Mononuclear cell (primary cell): ENCODE results near the gene SPATA31C1. TPM values are rescaled to one million over a fixed set of nuclear protein-coding genes. Genes with fewer than 3 reads are reported as not detected.
"Not testable (repeated sequence)": the region's sequence is repeated elsewhere in the genome, so short reads cannot be mapped to it uniquely, and the experiment has no call there.

Source experiments
- H3K27me3 ChIP-seq: 2 replicates; pipeline ENCODE4 v1.6.0; 2011; ENCODE audit warnings: low read length, control low read depth; ENCODE audit not compliant: insufficient read depth
- H3K4me1 ChIP-seq: 2 replicates; pipeline ENCODE4 v1.5.1; 2011; ENCODE audit warnings: mild to moderate bottlenecking, low read length, control low read depth; ENCODE audit not compliant: insufficient read depth
- H3K4me3 ChIP-seq: 2 replicates; pipeline ENCODE4 v1.5.1; 2011; ENCODE audit warnings: mild to moderate bottlenecking, low read length, moderate library complexity
- H3K9me3 ChIP-seq: 2 replicates; pipeline ENCODE4 v1.5.1; 2011; ENCODE audit warnings: low read depth, mild to moderate bottlenecking, control low read depth, low read length
- total RNA-seq: library from RNA; depleted of rRNA; stranded (reverse); fragments of >200 nt; gene quantifications from one replicate; pipeline ENCODE4 v1.2.3, GENCODE V29; 2012

Gene SPATA31C1
- total RNA-seq: not detected

DNA sequence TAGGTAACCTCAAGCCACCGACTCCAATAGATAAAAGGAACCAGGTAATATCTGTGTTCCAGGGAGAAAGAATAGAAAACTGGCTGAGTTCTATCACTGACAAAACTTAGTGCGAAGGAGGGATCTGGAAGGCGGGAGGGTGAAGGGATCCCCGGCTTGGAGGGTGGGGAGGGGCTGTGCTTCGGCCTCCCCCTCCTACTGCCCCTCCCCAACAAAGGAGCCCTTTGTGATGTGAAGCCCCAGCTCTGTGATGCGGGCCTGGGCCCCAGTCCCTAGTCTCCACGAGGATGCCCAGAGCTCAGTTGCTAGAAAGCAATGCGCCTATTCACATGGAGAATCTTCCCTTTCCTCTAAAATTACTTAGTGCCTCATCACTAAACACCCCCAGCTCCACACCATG is at the start of gene SPATA31C1:
SPATA31C1 (plus strand) TSS at position 301 of the 400 bp plus-strand sequence.
- not testable (repeated sequence) for H3K9me3 ChIP-seq, H3K4me3 ChIP-seq, H3K27me3 ChIP-seq, H3K4me1 ChIP-seq

DNA sequence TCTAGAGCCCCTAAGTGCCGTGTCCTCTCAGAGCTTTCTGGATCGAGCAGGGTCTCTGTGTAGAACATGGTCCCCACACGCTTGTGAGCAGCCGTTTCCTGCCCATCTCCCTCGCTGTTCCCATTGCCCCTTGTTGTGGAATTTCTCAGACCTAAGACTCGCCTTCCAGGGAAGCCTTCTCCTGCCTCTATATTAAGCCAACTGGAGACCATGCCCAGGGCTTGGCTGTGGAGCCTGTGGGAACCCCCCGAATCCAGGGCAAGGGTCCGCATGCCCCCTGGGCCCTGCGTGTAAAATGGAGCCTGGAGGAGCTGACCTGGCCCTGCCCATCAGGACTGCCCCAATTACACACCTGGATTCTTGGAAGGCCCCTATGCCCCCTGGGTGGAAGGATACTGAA is 49.6 kb upstream of the SPATA31C1 start:
- no peaks in the 10 kb centered on the region for H3K4me1 ChIP-seq
- H3K27me3 ChIP-seq: no peaks in the 10 kb centered on the region
- H3K9me3 ChIP-seq: no peaks in the 10 kb centered on the region
- no peak overlapping the region for H3K4me3 ChIP-seq

DNA sequence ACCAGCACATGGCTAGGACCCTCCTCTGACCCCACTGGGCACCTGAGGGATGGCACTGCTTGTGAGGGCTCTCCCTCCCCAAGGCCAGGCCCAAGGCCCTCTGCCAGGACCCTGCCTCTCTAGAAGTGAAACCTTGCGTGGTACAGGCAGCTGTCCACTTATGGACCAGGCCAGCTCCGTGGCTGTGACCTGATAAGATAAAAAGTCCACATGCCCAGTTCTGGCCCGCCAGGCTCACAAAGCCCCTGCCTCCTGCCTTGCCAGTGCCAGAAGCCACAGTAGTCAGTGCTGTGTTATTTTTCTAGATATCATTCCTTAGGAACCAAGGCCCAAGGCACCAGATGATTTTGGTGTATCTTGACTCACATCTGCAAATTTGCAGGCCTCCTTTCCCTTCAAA is 49.1 kb upstream of the SPATA31C1 start:
- no peaks in the 10 kb centered on the region for H3K27me3 ChIP-seq
- no peaks in the 10 kb centered on the region for H3K9me3 ChIP-seq
- no peaks in the 10 kb centered on the region for H3K4me1 ChIP-seq
- H3K4me3 ChIP-seq: no peak overlapping the region

DNA sequence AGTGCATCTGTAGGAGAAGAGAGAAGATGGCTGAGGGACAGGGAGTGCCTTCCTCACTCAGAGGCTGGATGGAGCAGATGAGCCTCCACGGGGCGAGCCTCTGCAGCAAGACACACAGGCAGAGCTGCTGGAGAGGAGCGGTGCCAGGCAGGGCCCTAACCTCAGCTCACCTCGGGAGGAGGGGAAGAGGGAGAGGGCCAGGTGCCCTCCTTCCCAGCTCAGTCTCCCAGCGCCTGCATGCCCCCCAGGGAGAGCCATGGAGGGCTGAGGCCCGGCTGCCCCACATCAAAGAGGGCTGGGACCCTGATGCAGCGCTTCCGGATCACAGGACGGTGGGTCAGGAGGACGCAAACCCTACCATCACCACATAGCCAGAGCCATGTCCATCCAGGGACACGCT is 48.7 kb upstream of the SPATA31C1 start:
- H3K4me3 ChIP-seq: no peak overlapping the region
- no peaks in the 10 kb centered on the region for H3K27me3 ChIP-seq
- H3K4me1 ChIP-seq: no peaks in the 10 kb centered on the region
- no peaks in the 10 kb centered on the region for H3K9me3 ChIP-seq

DNA sequence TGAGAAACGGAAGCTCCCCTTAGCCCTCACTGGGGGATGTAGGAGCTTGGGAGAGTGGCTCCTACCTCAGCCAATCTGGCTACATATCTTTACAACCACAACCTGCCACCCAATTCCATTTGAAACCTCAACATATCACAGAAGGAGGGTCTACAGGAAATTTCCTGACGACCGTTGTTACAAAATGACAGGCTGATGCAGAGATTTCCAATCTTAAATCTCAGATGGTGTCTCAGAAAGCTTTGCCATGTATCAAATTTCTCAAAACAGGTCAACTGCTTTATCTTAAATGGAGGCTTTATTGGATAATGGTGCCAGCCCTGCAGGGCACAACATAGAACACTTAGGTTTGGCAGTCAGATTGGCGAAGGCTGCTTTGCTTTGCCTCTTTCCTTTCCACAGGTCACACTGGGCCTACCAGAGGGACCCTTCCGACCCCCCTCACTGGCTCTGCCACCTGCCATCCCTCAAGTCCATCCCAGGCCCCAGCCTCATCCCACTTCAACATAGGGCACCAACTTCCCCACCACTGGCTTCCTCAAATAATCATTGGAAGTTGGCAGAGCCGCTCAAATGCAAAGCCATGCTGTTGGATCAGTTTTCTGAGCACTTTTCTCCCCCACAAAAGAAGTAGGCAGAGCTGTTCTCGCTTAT is 46.2 kb upstream of the SPATA31C1 start:
- Histone ChIP-seq H3K4me3 (no peak overlapping the region), H3K4me1 (no peaks in the 10 kb centered on the region), H3K9me3 (no peaks in the 10 kb centered on the region), H3K27me3 (no peaks in the 10 kb centered on the region)

DNA sequence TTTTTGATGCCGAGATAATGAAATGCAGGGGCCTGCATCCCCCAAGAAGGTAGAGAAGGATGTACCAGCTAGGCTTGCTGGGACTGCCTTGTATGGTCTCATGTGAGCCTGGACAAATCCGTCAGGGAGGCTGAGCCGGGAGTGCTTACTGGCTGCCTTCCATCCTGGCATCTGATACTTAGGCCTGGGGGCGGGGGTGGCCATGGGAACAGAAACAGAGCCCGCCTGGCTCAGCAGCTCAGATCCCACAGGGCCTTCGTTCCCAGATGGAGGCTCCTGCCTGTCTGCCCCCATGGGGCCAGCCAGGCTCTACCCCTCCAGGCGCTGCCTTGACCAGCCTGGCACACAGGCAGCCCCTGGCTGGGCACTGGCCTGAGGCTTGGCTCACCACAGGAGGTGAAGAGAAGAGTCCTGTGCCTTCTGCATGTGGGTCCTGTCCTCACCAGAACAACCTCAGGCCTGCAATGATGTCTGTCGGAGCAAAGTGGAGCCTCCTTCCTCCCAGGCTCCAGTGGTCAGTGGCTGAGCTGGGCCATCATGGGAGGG is 45.6 kb upstream of the SPATA31C1 start:
- Histone ChIP-seq H3K4me1 (no peaks in the 10 kb centered on the region), H3K27me3 (no peaks in the 10 kb centered on the region), H3K4me3 (no peak overlapping the region), H3K9me3 (no peaks in the 10 kb centered on the region)

DNA sequence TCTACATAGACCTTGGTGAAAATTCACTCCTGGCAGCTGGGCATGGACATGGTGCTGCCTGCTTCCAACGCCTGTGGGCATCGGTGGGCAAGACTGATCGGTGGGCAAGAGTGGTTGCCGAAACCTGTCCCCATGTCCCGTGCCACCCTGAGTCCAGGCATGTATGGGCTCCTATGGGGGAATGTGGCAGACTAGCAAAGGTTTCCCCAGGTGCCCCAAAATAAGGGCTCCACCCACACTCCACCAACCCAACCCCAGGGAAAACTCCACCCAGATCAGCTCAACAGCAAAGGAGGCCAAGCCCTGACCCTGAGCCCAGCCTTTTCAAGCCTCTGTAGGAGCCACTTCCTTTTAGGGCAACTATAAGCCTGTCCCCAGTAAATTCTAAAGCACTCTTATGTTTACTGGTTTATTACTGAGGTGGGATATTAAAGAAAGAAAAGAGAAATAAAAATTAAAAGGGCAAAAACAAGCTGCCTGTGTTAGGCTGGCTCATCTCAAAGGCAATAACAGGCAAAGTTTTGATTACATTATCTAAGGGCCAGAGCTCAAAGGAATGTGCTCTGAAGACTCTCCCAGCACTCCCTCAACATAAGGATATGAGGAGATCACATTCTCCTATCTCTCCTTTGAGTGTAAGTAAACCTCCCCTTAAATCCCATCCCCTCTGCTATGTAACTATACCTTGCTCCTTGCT is 44.0 kb upstream of the SPATA31C1 start:
- Histone ChIP-seq H3K4me1 (no peaks in the 10 kb centered on the region), H3K9me3 (no peaks in the 10 kb centered on the region), H3K4me3 (no peak overlapping the region), H3K27me3 (no peaks in the 10 kb centered on the region)

DNA sequence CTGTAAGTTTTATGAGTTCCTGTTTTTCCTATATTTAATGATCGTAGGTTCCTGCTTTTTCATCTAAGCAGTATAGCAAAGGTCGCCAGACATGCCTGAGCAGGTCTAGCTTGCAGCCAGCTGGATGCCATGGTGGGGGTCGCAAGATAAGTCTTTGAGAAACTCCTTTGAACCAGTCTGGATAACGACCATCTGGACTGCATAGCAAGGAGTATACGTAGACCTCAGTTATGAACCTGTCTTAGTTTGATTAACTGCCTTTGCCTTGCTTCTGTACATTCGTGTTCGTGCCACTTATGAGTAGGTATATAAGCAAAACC is 43.5 kb upstream of the SPATA31C1 start:
- H3K4me1 ChIP-seq: no peaks in the 10 kb centered on the region

DNA sequence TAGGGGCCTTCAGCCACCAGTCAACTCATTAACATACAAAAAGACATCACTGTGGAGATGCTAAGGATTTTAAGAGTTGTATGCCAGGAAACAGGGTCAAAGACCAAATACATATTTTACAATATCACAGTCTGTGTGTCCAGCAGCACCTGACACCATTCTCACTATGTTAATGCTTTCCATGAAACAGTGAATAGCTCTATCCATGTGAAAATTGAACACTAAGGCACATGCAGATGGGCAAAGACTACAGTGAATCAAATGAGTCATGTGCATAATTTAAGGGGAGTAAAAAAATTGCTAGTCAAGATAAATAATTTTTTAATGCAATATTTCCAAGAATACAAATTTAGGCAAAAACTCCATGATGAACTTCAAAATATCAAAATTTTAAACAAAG is 42.7 kb upstream of the SPATA31C1 start:
- Histone ChIP-seq H3K27me3 (no peaks in the 10 kb centered on the region), H3K4me3 (no peak overlapping the region), H3K9me3 (no peaks in the 10 kb centered on the region), H3K4me1 (no peaks in the 10 kb centered on the region)

More for the DNA sequence above, 43.5 kb upstream of the SPATA31C1 start:
- Histone ChIP-seq H3K27me3 (no peaks in the 10 kb centered on the region), H3K4me3 (no peak overlapping the region), H3K9me3 (no peaks in the 10 kb centered on the region)

DNA sequence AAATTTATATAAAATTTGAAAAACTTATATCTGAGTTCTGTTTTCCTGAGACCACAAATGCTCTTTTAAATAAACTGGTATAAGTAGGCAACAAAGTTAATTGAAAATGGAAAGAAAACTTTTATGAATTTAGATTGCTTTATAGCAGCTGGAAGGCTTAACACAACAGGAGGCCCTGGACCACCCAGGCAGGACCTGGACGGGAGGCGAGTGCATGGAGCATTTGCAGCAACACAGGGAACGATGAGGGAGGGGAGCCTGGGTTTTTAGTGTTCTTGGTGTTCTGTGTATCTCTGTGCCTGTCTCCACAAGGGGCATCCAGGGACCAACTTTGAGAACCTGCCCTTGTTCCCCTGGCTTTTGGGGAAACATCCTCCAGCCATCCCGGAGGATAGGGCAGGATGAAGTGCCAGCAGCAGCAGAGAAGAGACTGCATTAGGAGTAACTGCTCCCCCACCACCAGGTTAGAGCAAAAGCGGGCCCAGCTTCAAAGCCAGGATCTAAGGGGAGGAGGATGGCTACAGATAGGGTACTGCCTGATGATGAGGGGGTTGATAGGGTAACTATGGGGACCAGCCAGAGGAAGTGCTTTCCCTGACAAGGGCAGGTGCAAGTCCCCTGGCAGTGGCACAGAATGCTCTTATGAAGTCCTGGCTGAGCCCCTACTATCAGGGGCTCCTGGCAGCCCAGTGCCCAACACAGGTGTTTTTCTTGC is 41.8 kb upstream of the SPATA31C1 start:
- H3K9me3 ChIP-seq: no peaks in the 10 kb centered on the region
- no peaks in the 10 kb centered on the region for H3K27me3 ChIP-seq
- H3K4me1 ChIP-seq: no peaks in the 10 kb centered on the region
- no peak overlapping the region for H3K4me3 ChIP-seq

DNA sequence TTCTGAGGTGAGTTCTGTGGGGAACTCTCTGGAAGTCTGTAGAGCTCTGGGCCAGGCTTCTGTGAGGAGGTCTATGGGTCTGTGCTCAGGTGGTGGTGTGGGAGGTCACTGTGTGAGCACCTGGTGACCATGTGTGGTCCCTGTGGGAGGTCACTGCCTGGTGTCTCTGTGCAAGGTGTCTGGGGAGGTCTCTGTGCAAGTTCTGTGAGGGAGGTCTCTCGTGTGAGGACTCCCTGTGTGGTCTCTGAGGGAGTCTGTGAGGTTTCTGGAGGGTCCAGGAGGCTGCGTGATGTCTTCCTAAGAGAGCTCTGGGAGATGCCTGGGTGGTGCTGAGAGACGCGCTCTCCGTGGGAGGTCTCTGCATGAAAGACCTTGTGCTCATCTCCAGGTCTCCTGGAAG is 41.1 kb upstream of the SPATA31C1 start:
- Histone ChIP-seq H3K27me3 (no peaks in the 10 kb centered on the region), H3K4me1 (no peaks in the 10 kb centered on the region), H3K9me3 (no peaks in the 10 kb centered on the region), H3K4me3 (no peak overlapping the region)

DNA sequence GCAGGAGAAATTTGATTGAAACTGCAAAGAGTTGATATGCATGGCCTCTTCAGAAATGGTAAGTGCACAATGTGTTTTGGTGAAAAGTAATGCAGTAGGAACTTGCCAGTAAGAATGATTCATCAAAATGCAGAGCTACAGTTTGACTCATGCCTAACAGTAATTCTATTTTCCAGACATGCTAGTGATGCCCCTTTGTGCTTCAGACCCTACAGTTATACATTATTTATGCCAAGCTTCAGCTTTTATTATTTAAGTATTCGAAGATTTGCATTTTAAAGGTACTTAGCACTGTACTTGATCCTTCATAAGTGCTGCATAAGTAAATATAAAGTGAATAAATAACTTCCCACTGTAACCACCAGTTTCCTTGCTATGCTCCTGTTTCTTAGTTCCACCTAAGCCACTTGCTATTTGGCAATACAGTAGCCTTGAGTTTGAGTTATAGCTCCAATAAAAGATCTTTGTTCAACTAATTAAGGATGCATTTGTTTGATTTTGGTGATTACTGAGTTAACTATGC is 38.7 kb upstream of the SPATA31C1 start:
- H3K9me3 ChIP-seq: no peaks in the 10 kb centered on the region
- no peak overlapping the region for H3K4me3 ChIP-seq
- no peaks in the 10 kb centered on the region for H3K27me3 ChIP-seq
- no peaks in the 10 kb centered on the region for H3K4me1 ChIP-seq

DNA sequence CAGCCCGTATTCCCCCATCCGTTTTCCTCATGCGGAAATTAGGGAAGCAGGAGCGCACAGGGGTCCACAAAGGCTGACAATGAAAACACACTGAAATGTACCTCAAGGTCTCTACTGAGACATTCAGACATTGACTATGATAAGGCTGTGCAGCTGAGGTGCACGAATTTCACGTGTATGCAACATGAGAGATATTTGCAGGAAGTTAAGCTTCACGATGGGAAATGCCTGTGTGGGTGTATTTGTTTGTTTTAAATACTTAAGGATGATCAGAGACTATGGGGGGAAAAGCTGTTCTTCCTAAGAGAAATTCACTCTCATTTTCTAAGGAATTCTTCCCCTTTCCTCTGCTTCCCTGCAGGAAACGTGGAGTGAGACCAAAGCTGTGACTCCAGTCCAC is 37.6 kb upstream of the SPATA31C1 start:
- Histone ChIP-seq H3K9me3 (no peaks in the 10 kb centered on the region), H3K27me3 (no peaks in the 10 kb centered on the region), H3K4me1 (no peaks in the 10 kb centered on the region), H3K4me3 (no peak overlapping the region)

DNA sequence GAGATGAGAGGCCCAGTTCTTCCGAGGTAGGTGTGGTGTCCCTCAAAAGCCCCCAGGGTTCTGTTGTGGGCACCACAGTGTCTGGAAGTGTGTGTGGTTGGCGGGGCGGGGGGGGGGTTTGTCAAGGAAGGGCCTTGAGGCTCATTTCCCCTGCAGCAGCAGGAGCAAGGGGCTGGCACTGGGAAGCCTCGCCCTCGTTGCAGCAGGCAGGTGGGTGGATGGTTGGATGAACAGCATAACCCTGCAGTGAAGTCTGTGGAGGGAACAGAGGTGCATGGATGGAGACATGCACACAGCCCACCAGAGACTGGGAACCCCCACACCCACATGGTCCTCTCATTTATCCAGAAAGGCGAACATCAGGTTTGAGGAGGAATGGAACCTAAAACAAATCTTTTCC is 37.1 kb upstream of the SPATA31C1 start:
- H3K4me3 ChIP-seq: no peak overlapping the region
- no peaks in the 10 kb centered on the region for H3K9me3 ChIP-seq
- no peaks in the 10 kb centered on the region for H3K4me1 ChIP-seq
- no peaks in the 10 kb centered on the region for H3K27me3 ChIP-seq

DNA sequence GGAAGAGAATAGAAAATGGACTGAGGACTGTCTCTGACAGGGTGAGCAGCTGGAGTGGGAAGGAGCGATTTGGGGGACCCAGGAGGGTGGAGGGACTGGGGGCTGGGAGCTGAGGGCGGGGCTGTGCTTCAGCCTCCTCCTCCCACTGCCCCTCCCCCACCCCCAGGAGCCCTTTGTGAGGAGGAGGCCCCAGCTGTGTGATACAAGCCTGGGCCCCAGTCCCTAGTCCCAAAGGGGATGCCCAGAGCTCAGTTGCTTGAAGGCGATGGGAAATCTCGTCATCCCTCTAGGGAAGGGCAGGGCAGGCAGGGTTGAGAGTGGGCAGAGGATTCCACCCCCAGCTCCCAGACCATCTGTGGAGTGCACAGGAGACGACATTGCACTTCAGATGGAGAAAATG is 35.1 kb upstream of the SPATA31C1 start, which contains the start of gene SPATA31E1:
SPATA31E1 (plus strand) TSS at position 251 of the 400 bp plus-strand sequence; CDS start at position 266, 15 bp downstream.
- Histone ChIP-seq H3K9me3 (no peaks in the 10 kb centered on the region), H3K4me3 (no peak within 1 kb of the TSS), H3K4me1 (no peaks in the 10 kb centered on the region), H3K27me3 (no peaks in the 10 kb centered on the region)
